T-helper 1 cell treated with Interleukin-12 subunit alpha and Interleukin-12 subunit beta and Interleukin-4 antibody, amounts not matched to agents 30 ng/mL and 1 ng/mL, for 36 hours (primary cell): ENCODE results near the gene MRFAP1. TPM values are rescaled to one million over a fixed set of nuclear protein-coding genes. Genes with fewer than 3 reads are reported as not detected.
"Not testable (repeated sequence)": the region's sequence is repeated elsewhere in the genome, so short reads cannot be mapped to it uniquely, and the experiment has no call there.

Source experiments
- intact Hi-C: fragments of 100-400 bp; cut with micrococcal nuclease; formaldehyde crosslinking; loops from one replicate; pipeline ENCODE4 v1.15.1; 2024
- total RNA-seq: library from RNA; stranded (reverse); gene quantifications from 2 replicates; pipeline ENCODE4 v1.2.3, GENCODE V29; 2022

MRFAP1 gene
- total RNA-seq, 1 donor from 2014 or later = 115 TPM

DNA sequence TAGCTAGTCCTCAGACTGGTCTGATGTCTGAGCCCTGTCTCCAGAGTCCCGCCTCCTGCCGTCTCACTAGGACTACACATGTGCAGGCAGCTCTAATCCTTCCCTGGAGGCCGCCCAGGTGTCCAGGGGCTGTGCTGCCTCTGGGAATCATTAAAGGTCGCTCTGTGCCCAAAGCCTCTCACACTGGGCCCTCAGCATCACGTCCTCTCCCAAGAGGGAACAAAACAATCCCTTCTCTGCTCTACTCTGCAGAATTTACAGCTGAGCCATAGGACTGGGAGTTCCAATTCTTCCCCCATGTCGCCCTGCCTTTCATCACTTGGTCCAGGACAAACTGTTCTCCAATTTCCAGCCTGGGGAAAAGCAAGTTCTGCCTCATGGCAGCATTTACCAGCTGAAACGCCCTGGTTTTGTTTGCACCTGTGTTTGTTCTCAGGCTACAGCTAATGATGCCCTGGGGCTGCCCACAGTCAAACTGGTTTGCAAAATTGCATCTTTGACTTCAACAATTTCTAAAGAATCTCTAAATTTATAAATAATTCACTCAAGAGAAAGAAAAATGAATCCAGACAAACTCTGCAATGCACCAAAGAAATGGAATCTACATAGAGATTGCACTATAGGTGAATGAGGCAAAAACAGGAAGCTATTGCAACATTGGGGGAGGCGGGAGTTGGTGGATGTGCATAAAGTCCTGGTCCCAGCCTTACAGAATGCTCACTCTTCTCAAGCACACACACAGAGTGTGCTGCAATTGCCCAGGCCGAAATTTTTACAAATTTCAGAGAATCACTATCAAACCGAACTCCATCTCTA lies 7.2 kb upstream of the MRFAP1 start:
- intact Hi-C loops = no loop called here

GRCh38 chr4:6634746-6635145 lies 5.7 kb upstream of the MRFAP1 start:
- intact Hi-C loops = no loop called here

DNA sequence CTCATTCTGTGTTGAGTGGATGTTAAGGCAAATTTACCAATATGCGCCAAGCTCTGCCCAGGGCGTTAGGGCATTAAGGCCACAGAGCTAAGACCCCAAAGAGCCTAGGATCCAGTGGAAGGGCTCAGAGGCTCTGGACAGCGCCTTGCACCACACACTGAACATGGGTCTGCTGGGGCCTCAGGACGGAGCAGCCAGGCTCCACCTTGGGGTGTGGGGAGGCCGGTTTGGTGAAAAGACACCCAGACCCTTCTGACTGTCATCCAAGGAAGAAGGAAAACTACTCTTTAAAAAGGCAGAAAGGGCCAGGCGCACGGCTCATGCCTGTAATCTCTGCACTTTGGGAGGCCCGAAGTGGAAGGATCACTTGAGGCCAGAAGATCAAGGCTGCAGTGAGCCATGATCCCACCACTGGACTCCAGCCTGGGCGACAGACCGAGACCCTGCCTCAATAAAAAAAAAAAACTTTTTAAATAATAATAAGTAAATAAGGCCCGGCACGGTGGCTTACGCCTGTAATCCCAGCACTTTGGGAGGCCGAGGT lies 1.3 kb upstream of the MRFAP1 start:
- intact Hi-C loops = no loop called here

DNA sequence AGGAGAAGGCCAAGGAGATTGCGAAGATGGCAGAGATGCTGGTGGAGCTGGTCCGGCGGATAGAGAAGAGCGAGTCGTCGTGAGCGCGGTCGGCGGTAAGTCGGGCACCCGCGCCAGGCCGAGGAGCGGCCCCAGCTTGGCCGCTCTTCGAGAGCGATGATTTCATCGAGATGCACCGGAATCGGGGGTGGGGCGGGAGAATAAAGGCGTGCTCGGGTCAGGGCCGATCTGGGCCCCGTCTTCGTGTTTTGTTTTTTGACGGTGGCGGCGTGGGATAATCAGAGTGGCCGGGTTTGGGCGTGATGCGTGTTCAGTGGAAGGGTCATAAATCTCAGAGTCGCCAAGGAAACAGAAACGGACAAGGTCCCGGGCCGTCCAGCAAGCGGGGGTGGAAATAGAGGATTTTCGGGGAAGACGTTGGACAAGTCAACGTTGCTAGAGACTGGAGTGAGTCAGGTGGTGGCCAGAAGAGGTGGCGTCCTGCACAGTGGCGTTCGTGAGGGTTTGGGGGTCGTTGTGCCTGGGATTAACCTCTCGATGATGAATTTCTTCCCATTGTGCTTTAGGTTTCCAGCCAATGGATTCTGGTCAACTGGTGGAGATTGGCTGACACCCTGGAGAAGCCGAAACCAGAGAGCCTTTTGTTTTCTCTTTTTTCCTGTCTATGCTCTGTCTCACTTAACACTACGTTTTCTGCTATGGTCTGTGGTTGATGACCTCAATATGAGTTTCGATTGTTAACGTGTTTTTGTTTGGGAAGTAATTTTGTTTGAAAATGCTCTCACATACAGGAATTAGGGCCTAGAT lies 882 bp downstream of the MRFAP1 start:
- intact Hi-C loops = loop anchor here (1.0 to 5.0 kb wide), 5 partner anchors 18 to 1799 kb away; partner anchors contain the start of genes ACOX3 and TRMT44

DNA sequence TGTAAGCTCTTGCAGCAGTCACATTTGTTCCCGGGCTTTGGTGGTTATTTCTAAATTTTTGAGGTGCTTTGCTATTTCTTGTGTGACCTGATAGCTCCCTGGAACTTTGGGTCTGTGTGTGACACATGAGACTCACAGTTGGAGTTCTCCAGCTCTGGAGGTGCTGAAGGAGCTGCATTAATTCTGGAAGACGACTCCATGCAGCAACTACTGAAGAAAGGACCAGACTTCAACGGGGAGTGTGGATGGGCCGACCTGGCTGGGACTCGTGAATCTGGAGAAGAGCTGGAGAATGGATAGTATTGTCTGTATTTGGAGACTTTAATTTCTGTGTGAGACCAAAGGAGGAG lies 1.5 kb downstream of the MRFAP1 start:
- intact Hi-C loops = loop anchor here (1.0 to 5.0 kb wide), 5 partner anchors 17 to 1799 kb away; partner anchors contain the start of genes ACOX3 and TRMT44

DNA sequence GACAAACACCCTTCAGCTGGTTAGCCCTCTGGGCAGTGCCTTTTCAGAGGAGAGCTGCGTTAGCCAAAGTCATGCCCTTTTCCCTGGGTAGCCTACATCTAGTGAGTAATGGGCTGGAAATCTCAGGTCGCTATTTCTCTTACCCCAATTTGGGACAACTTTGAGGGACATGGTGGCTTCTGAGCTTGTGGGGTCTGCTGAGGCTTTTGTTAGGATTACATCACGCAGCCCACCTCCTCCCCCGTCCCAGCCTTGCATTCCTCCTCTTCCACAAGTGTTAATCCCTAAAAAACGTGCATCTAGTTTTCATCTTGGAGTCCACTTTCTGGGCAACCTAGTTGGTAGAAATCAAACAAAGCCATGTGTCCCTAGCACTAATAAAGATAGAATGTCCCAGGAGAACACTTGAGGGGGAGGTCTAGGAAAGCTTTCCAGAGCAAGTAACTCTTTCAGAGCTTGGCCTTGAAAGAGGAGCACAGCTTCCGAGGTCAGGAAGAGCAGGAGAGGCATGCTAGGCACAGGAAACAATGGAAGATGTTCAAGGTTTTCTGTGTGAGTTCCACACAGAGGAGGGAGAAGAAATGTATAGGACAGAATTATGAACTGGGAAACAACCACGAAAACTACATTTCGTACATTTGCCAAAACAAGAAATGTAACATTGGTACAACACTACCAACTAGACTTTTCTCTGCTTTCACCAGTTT lies 2.8 kb downstream of the MRFAP1 start:
- intact Hi-C loops = loop anchor here (5.0 kb wide), 1 partner anchor 1449 kb away; no protein-coding TSS in a partner anchor

DNA sequence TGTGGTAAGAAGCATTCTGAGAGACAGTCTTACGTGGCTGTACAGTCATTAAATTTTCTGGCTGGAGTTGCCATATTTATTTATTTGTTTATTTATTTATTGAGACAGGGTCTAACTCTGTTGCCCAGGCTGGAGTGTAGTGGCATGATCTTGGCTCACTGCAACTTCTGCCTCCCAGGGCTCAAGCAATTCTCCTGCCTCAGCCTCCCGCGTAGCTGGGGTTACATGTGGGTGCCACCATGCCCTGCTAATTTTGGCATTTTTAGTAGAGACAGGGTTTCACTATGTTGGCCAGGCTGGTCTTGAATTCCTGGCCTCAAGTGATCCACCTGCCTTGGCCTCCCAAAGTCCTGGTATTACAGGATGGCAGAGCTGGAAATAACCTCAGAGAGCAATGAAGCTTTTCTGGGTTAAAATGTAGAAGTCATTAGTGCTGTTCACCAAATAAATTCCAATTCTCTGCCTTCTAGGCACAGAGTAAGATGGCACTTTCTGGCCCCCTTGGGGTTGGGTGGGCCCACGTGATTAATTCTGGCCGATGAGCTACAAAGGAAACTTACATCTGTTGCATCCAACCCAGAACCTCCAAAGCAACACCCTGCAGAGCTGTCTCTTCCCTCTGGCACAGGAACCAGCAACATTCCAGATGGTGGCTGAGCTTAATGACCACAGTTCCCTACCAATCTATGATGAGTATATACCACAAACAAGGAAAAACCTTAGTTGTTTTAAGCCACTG lies 4.5 kb downstream of the MRFAP1 start:
- intact Hi-C loops = loop anchor here (5.0 kb wide), 1 partner anchor 1447 kb away; no protein-coding TSS in a partner anchor

- intact Hi-C loops = no loop called here
Measured at GRCh38 chr4:6647169-6647568, 6.7 kb downstream of the MRFAP1 start.

DNA sequence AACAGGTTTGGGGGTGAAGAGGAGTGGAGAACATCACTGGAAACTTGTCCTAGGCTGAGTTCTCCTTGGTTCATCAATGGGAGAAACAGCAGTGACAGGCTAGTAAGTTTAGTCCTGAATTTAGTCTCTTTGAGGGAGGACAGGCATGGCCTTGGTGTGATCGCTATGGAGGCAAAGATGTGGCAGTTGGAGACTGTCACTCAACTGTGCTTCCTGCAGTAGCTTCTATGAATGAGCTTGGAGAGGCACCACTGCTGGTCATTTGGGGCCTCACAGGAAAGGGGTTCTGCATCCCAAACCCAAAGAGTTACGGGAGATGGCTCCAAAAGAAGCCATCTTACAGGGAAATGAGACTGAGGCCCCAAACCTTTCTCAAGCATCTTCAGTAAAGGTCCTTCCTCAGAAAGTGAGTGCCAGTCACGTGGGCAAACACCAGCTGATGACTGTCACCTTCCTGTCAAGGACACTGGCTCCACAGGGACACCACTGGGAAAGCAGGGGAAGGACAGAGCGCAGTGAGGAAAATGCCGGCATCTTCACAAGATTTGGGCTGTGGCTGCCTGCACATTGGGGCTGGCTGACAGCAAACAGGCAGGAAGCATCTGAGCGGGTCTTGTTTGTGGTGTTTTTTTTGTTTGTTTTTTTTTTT lies 7.2 kb downstream of the MRFAP1 start:
- intact Hi-C loops = no loop called here

GRCh38 chr4:6649216-6649615 lies 8.7 kb downstream of the MRFAP1 start:
- intact Hi-C loops = no loop called here

GRCh38 chr4:6654211-6654610 lies 13.7 kb downstream of the MRFAP1 start:
- intact Hi-C loops = not testable (repeated sequence)

GRCh38 chr4:6655291-6655690 lies 14.8 kb downstream of the MRFAP1 start:
- intact Hi-C loops = not testable (repeated sequence)

DNA sequence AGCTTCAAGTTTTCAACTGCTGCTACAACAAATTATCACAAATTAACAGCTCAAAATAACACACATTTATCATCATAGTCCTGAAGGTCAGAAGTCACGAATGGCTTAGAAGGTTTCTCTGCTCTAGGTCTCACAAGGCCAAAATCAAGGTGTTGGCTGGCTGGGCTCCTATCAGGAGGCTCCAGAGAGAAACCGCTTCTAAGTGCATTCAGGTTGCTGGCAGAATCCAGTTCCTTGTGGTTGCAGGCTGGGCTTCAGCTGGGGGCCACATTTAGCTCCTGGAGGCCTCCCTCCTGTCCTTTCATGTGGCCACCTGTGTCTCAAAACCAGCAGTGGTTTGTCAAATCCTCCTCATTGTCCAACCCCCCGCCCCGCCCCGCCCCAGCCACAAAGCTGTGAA lies 15.4 kb downstream of the MRFAP1 start:
- intact Hi-C loops = no loop called here

DNA sequence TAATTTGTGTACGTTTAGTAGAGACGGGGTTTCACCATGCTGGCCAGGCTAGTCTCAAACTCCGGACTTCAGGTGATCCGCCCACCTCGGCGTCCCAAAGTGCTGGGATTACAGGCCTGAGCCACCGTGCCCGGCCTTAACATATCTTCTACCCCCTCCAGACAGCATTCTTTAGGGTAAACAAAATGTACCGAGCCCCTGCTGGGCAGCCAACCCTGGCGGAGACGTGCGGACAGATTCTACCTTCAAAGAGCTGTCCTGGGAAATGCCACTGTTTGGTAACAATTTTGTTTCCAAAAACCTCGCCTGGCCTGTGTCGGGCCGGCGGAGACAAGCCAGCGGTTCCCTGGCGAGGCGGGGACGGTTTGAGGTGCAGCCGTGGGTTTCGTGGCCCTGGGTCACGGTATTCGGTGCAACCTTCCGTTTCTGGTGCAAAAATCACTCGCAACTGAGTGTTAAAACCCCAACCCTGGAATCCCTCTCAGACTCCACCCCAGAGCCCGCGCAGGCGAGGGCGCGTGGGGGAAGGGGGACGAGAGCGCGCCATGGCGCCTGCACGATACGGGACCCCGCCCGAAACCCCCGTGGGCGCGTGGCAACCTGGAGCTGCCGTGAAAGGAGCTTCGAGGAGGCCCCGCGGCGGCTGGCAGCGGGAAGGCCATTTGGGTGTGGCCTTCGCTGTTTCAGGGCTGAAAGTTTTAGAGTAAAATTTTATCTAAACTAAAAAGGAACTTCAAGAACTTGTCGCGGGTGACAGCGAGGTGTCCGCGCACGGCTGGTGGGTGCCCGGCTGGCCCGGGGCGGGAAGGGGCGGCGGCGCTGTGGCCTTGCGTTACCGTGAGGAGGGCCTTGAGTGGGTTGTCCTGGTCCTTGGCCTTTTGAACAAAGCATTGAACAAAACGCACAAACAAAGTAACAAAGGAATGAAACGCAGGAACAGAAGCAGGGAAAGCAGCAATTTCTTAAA lies 17.0 kb downstream of the MRFAP1 start:
- intact Hi-C loops = no loop called here

DNA sequence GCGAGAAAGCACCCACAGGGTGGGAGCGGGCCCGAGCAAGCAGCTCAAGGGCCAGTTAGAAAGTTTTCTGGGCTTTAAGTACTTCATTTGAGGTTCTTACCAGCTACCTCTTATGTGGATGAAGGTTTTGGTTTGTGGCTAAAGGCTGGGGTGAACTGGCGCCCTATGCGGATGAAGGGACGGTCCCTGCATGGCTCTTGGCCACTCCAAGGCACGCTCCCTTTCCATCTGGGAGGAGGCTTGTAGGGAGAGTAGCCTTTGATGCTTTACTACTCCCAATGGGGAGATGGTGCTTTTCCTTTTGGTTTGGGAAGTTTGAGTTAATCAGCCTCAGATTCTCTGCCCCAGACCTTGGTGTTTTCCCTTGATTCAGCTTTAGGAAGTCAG lies 17.7 kb downstream of the MRFAP1 start:
- intact Hi-C loops = no loop called here

DNA sequence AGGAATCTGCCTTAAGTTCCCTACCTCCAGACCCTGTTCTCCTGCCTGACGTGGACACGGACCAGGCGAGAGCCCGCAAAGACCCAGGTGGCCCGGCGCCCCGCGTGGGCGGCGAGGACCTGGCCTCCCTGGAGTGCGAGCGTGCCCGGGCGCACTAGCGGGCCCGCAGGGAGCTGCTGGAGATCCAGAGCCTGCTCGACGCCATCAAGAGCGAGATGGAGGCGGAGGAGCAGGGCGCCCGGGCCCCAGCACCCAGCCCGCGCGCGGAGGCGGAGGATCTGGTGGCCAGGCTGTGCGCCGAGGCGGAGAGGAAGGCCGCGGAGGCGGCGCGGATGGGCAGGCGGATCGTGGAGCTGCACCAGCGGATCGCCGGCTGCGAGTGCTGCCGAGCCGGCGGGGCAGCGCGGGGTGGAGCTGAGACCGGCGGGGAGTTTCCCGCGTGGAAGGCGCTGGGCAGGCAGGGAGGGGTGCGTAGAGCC lies 18.2 kb downstream of the MRFAP1 start:
- intact Hi-C loops = loop anchor here (1.0 kb wide), 2 partner anchors 15 to 17 kb away; no protein-coding TSS in a partner anchor

DNA sequence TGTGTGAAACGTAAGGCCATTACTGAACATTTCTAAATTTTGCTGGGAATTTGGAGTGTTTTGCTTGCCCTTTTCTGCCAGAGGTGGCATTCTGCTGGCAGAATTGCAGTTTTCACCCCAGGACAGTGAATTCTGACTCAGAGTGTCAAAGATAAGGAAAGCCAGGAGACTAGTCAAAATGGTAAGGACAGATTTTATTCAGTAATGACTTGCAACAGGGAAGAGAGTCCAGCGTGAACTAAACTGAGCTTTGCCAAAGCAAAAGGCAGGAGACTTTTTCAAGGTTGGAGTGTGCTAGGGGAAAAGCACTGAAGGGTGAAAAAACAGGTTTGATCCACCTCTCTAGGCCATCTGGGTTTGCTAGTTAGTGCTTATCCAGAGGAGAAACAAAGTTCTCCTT lies 19.4 kb downstream of the MRFAP1 start:
- intact Hi-C loops = loop anchor here (1.0 to 10.0 kb wide), 3 partner anchors 13 to 795 kb away; no protein-coding TSS in a partner anchor

DNA sequence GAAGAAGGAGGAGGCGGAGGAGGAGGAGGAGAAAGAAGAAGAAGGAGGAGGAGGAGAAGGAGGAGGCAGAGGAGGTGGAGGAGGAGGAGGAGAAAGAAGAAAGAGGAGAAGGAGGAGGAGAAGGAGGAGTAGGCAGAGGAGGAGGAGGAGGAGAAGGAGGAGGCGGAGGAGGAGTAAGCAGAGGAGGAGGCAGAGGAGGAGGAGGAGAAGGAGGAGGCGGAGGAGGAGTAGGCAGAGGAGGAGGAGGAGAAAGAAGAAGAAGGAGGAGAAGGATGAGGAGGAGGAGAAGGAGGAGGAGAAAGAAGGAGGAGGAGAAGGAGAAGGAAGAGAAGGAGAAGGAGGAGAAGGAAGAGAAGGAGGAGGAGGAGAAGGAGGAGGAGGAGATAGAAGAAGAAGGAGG lies 19.9 kb downstream of the MRFAP1 start:
- intact Hi-C loops = loop anchor here (10.0 kb wide), 1 partner anchor 796 kb away; no protein-coding TSS in a partner anchor

DNA sequence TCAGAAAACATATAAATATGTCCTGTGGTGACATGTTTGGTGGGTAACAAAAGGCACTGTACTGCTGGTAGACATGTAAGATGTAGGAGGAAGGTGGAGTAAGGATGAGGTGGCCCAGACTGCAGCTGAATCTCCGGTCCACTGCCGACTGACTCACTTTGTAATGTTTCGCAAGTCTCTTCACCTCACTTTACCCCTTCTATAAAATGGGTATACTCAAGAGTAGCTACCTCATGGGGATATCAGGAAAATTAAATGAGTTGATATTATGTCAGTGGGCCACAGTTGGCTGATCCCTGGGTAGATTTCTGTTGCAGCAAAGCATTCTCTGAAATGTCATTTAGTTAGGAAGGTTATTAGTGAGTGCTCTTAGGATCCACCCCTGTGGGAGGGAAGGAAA lies 22.1 kb downstream of the MRFAP1 start:
- intact Hi-C loops = loop anchor here (10.0 kb wide), 1 partner anchor 798 kb away; no protein-coding TSS in a partner anchor
